OCI-M2 (cell line): ENCODE measurements around the gene B3GALT2.

Source experiments
- DNase-seq: peaks from one replicate; lab custom pipeline; 2025; ENCODE audit not compliant: unreplicated experiment; lab: John Stamatoyannopoulos, UW

The B3GALT2 gene

DNA sequence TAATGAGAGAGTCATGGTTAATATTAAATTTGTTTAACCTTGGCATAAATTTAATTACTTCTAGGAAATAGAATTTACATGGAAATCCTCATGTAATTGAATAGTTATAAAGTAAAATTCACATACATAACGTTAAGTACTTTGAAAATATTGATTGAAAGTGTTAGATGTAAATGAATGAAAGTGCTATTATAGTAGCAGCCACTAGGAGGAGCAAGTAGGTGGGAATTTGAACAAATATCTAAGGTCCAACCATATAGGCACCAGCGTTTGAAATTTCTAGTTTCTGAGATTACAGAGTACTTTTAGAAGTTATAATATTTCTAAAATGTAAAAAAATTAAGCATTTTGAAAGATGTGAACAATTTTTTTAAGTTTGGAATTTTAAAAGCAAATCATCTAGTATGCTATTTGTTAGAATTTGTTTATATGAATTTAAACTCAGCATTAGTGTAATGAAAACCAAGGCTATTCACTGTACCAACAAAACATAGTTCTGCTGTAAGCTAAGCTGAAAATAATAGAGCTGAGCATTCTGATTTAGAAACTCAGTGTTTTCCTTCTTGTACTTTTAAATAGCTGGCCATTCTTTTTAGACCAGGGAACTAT, 3.3 kb downstream of the B3GALT2 start:
- DNase-seq, result no peak

DNA sequence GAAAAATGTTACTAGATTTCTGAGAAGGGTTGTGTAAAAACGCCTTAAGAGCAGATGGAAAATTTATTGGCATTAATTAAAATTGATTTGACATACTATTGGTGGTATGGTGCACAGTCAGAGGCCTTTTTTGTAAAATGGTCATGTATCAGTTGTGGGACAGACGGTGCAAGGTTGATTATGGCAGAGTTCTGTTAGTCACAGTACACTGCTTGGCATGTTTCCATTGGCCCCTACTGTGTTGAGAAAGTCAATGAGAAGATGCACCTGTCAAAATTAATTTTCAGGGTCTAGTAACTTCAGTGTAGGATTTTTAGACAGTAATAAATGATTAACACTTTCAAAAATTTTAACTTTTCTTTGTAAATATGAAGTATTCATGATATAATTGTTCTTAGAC, 4.4 kb downstream of the B3GALT2 start:
- DNase-seq, result no peak

DNA sequence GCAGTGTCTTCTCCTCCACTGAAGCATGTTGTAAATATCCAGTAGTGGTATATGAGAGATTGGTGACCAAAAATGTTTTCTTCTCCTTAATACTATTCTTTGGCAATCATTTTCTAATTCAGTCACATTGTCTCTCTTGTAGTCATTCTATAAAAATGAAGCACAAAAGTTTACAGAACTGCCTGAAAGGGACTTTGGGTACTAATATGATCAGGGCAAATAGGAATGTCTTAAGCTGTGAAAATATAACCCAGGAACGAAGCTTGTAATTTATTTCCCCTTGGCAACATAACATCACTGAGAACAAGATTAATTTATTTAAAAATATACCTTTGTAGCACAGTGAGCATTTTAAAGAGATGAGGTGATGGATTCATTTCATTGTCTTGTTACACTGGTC, 4.9 kb downstream of the B3GALT2 start:
- no peak for DNase-seq

DNA sequence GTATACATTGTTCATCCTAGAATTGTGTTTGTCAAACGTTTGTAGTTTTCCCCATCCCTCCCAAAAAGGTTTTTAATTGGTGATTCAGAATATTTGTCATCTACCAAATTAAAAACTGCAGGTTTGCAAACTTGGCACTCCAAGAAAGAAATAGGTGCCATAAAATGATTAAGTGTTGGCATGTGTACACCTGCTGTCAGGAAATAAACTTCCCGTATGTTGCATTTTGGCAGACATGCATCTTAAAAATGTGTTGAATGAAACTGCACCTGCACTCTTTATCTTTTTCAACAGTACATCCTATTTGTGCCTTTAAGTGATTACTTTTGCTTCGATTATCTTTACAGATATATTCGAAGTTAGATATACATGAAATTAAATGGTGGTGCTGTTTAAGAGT, 7.3 kb downstream of the B3GALT2 start:
- DNase-seq, result no peak

DNA sequence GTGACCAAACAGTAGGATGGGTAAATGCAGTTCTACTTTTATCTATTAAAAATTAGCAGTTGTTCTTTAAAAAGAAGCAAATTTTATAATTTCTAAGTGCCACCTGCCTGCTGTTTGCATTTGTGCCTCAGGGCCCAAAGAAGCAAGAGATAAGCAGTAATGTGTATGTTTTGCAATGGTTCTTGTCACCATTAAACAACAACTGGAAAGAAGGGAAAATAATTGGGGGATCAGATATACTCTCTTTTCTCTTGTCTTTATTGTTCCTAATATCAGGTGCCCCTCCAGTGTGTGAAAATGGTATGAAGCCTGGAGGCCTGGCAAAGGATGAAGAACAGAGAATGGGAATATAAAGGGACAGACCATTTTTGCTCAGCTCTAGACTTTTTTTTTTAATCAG, 9.6 kb downstream of the B3GALT2 start:
- DNase-seq, result no peak

DNA sequence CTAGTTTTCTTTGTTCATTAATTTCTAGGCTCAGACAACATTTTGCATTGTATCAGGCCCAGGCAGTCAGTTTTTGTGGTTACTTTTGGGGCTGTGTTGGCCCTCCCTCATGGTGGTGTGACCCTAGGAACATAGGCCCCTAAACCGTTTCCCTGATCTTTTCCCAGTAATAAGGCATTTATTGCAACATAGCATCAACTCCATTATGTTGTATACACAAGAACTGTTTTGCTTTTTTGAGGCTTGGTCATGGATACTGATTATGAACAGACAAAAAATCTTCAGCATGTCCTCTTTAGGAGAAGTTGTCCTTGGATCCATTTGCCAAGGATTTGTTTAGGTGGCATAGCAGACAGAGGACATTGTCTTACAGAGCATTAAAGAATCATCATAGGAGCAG, 10.3 kb downstream of the B3GALT2 start:
- no peak for DNase-seq

DNA sequence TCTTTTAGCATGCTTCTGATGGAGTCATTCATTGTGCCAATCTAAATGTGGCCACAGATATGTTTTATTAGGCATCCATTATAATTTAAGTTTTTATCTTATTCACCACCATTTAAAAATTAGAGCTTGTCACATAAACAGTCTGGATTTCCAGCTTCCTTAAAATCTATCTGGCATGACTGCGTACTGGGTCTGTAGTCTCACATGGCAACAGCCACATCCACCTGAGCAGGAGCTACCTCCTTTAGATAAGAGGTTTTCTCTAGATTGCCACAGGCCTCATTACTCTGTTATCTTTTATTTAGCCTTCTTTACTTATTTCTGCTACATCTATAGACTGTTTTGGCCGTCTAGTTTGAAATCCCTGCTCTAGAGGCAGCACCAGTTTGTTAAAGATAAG, 29.1 kb downstream of the B3GALT2 start:
- DNase-seq, result no peak

DNA sequence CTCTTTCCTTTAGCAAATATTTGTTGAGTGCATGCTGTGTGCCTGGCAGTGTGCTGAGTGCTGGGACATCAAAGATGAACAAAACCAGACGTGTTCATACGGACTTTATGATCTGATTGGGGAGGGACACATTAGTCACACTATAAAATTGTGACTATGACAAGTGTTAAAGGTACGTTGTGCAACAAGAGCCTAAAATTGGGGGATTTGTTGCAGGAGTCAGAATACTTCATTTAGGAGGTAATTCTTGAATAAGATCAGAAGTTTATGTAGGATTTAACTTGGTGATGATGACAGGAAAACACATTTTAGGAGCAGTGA, 29.6 kb downstream of the B3GALT2 start:
- DNase-seq, result no peak

DNA sequence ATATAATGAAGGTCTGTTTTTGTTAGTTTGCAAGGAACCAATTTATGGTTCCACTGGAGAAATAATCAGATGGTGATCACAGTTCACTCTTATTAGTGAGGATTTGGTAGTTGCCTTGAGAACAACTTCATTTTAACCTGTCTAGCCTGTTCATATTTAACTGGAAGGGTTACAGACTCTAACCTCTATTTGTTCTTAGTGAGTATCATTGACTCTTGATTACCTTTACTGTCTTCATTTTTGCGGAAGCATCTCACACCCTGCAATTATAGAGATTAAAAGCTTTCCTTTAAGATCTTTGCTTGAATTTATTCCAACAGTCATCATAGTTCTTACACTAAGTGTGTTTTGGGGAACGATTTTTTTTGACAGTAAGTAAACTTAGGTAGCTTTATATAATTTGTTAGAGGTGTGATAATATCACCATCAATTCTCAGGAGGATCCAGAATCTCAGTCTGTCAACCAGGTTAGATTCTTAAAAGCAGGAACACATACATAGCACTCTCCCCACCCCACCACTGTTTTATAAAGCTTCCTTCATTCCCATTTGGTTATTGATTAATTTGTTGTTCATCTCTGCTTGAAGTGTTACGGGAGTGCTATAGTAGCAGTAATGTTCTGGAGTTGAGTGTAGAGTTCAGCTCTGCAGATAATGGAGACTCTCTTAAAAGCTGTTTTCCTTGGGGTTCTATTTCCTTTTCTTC, 30.1 kb downstream of the B3GALT2 start:
- DNase-seq, result no peak

DNA sequence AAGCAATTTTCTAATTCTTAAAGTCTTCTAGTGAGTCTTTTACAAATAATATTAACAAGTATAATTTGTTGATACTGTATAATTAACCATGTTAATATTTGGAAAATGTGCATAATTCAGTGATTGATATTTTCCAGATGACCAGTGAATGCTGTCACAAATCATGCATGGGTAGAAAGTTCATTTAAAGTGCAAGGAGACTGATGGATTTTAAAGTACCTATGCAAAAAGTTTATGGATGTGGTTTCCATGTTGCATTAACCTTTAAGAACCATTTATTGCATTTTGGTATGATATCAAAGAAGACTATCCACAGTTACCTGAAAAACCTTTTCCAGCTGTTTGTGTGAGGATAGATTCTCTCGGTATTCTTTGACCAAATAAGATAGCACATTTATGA, 41.4 kb downstream of the B3GALT2 start:
- DNase-seq, result no peak

DNA sequence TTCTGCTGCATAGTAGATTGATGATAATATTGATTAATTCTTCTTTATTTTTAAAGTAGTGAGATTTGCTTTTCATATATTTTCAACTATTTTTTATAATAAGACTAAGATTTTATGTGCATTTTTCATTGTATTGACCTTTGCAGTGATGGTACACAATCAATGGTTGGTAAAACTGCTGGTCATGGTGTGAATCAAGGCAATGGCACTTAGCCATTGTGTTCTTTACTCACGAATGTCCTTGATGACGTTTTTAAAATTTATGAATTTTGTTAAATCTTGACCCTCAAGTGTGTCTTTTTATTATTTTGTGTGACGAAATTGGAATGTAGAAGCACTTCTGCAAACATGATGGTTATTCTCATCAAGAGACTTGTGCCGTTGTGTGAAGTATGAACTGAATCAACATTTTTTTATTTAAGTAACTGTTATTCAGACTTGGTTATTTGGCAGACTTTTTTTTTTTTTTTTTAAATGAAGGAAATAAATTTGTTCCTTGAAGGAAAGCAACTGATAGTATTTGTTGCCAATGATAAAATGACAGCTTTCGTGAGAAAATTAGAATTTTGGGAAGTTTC, 42.0 kb downstream of the B3GALT2 start:
- DNase-seq, result no peak

DNA sequence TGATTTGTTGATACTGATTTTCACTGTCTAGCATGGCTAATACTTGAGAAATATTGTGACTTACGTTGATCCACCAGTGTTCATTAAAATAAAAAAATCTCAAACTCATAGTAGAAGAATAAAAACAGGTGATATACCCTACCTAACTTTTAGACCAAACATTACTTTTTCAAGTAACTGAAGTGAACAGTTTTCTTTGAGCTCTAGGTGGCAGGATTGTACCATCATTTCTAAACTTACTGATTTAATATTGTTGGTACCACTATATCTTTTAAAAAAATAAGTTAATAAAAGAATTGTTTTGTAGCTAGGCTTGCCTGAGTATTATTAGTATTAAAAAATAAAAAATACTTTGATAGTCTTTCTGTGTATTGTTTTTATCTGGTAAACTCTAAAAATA, 43.1 kb downstream of the B3GALT2 start:
- no peak for DNase-seq

DNA sequence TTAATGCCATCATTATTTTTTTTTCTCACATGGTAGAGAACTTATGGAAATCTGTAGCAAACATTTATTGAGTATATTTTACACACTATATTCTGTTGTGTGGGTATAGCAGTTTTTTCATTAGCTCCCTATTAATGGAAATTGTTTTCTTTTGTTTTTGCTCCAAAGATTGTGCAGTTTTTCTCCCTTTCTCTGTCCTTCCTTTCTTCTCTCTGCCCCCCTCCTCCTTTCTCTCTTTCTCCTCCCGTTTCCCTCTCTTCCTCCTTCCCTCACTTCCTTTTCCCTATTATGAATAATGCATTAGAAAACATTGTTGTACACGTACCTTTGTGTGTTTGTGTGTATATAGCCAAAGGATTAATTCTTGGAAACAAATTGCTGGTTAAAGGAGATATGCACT, 44.0 kb downstream of the B3GALT2 start:
- no peak for DNase-seq

DNA sequence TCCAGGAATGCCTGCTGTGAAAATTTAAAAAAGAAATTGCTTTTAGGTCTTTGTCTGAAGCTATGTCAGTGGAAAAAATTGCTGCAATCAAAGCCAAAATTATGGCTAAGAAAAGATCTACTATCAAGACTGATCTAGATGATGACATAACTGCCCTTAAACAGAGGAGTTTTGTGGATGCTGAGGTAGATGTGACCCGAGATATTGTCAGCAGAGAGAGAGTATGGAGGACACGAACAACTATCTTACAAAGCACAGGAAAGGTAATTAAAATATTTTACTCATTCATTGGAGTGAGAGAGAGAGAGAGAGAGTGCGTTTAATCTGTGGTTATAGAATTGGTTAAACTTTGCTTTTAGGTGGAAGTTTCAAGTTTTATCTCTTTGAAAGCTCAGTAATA, 44.6 kb downstream of the B3GALT2 start:
- no peak for DNase-seq

DNA sequence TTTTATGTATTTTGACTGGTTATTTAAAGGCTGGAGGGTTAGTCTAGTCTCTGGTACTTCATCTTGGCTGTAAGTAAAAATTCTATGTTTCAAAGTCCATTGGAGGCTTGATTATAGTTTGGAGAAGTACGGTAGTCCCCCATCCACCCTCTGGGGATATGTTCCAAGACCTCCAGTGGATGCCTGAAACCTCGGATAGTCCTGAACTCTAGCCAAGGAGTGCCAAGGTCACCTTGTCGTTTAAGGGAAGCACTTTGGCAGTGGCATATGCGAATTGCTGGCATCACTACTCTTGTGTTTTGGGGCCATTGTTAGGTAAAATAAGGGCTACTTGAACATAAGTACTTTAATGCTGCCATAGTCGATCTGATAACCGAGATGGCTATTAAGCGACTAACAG, 46.2 kb downstream of the B3GALT2 start:
- DNase-seq, result no peak

DNA sequence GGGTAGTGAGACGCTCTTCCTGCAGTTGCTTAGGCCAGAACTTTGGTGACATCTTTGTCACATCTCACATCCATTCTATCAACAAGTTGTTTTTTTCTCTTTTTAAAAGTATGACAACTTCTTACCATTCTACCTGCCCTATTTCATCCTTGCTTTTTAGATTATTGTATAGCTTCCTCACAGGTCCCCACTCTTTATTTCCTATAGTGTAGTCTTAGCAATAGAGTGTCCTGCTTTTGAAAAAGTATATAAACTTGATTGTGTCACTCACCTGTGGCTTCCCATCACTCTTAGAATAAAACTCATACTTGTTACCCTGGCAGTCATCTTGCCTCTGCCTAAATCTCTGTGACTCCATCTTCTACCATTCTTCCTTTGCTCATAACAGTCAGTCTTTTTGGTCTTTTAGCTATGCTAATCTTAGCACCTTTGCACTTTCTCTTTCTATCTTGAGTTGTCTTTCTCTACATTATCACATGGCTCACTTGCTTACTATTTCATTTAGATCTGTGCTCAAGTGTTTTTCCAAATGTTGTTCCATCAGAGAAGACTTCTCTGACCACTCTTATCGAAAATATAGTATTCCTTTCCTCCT, 55.0 kb downstream of the B3GALT2 start:
- DNase-seq, result no peak
